Cardiac fibroblast (primary cell): ENCODE results near the gene FBLL1.
"Not testable (repeated sequence)": the region's sequence is repeated elsewhere in the genome, so short reads cannot be mapped to it uniquely, and the experiment has no call there.

ENCODE experiments used
- DNase-seq, 2 donors: peaks; one replicate each; pipeline versions ENCODE4 v3.0.0 to v3.0.0-alpha.2; 2010; ENCODE audit warnings: low read depth in 2 of 2
- H3K4me3 ChIP-seq, 2 donors: replicated peaks in 1 of 2; 1 replicate in 1 of 2; 2 replicates in 1 of 2; pipeline ENCODE4 v1.5.1; 2011; ENCODE audit warnings: low read depth in 2 of 2, low read length in 2 of 2, mild to moderate bottlenecking in 2 of 2, moderate library complexity in 1 of 2
- TF ChIP-seq, protein P1 (sequence below): IDR thresholded peaks from one replicate; pipeline ENCODE4 v1.5.1; 2011; ENCODE audit warnings: low read depth, mild to moderate bottlenecking, low read length, inconsistent platforms

The FBLL1 gene

GRCh38 chr5:168530621-168531150, 1.6 kb downstream of the FBLL1 start:
- no peak overlapping the region for H3K4me3 ChIP-seq
- TF ChIP-seq, protein P1, sequence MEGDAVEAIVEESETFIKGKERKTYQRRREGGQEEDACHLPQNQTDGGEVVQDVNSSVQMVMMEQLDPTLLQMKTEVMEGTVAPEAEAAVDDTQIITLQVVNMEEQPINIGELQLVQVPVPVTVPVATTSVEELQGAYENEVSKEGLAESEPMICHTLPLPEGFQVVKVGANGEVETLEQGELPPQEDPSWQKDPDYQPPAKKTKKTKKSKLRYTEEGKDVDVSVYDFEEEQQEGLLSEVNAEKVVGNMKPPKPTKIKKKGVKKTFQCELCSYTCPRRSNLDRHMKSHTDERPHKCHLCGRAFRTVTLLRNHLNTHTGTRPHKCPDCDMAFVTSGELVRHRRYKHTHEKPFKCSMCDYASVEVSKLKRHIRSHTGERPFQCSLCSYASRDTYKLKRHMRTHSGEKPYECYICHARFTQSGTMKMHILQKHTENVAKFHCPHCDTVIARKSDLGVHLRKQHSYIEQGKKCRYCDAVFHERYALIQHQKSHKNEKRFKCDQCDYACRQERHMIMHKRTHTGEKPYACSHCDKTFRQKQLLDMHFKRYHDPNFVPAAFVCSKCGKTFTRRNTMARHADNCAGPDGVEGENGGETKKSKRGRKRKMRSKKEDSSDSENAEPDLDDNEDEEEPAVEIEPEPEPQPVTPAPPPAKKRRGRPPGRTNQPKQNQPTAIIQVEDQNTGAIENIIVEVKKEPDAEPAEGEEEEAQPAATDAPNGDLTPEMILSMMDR, result no peak
- DNase-seq, result no peak

- TF ChIP-seq, protein P1, result no peak
- no peak for DNase-seq
- H3K4me3 ChIP-seq, result no peak overlapping the region
These were observed 2.1 kb downstream of the FBLL1 start for GRCh38 chr5:168531191-168531590.

DNA sequence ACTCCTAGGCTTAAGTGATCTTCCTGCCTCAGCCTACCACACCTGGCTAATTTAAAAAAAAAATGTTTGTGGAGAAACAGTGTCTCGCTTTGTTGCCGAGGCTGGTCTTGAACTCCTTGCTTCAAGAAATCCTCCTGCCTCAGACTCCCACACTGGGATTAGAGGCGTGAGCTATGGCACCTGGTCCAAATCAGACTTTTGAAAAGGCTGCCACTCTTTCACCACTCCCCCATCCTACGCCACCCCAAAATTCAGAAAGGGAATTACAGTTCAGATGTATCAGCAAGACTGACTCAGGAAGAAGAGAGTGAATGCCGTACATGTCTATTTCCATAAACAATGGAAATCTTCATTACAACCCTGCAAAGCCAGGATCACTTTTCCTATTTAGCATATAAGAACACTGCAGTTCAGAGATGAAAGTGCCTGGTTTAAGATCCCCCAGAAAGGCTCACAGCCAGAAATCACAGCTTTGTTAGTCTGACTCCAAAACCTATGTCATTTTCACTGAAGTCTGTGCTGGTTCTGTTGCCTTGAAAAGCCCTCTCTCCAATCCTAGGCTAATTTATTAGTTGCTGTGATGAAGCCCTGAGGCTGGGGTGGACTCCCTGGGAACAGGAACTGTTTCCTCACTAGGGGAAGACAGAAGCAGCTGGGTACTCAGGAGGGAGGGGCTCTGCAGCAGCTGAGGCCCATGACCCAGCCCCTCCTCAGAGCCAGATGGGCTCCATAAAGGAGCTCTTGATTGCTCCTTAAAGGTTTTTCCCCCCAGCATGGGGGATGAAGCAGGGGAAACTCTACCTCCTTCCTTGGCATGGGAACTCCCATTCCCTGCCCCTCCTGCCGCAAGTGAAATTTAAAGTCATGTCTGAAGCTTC, 3.1 kb downstream of the FBLL1 start:
- H3K4me3 ChIP-seq, result no peak overlapping the region
- TF ChIP-seq, protein P1, result no peak
- DNase-seq, result no peak

DNA sequence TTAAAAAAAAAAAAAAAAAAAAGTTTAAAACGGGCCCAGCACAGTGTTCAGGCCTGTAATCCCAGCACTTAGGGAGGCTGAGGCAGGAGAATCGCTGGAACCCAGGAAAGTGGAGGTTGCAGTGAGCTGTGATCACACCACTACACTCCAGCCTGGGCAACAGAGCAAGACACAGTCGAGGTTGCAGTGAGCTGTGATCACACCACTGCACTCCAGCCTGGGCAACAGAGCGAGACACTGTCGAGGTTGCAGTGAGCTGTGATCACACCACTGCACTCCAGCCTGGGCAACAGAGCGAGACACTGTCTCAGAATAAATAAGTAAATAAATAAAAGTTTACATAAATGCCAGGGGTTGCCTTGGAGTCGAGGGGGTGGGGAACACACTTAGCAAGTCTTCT, 5.2 kb downstream of the FBLL1 start:
- DNase-seq, H3K4me3 ChIP-seq: not testable (repeated sequence)

DNA sequence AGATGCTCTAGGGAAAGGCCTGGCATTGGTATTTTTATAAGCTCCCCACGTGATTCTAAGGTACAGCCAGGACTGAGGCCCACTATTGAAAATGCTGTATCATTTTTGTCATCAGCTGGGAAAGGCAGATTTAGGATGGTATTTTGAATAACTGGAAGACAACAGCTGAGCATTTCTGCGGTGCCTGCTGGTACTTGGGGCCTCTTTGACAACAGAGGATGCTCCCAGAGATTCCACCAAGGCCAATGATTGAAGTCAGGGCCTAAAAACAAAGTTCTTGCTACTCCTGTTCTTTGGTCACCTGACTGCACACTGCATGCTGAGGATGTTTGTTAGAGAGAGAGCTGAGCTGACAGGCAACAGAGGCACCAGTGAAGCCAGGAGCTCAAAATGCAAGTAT, 8.1 kb downstream of the FBLL1 start:
- TF ChIP-seq, protein P1, result no peak
- no peak for DNase-seq
- H3K4me3 ChIP-seq, result no peak overlapping the region

- H3K4me3 ChIP-seq, result no peak overlapping the region
- TF ChIP-seq, protein P1, result no peak
- no peak for DNase-seq
These were observed 20.4 kb downstream of the FBLL1 start for GRCh38 chr5:168549554-168549953.

DNA sequence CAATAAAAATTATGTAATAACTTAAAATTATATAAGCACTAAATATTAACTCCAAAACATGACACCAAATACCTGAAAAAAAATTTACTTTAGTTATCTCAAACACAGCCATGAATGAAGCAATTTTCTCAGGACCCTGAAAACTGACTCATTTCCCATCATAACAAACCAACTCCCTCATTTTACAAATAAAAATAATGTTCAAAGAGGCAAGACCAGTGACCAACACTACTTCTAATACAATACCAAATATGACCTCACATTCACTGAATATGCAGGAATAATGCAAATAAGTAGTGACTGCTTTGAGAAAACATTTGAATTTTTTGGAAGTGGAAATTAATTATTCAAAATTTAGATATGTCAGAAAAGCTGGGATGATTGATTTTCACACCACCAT, 21.6 kb downstream of the FBLL1 start:
- H3K4me3 ChIP-seq, result no peak overlapping the region
- TF ChIP-seq, protein P1, result no peak
- DNase-seq, result peak in 1 of 2 donors; percentile 46
